H1 (cell line): ENCODE measurements around the gene HEATR5A. TPM values are rescaled to one million over a fixed set of nuclear protein-coding genes. Genes with fewer than 3 reads are reported as not detected.

Experiments used
- CTCF ChIA-PET: fragments of 300-600 bp; sonication (Branson Sonifier 250); formaldehyde crosslinking; loops from one replicate; lab custom pipeline; 2021; ENCODE audit not compliant: partially characterized antibody; lab: Charles Lee
- POLR2A ChIA-PET: fragments of 300-600 bp; sonication (Branson Sonifier 250); formaldehyde crosslinking; loops from one replicate; lab custom pipeline; 2021; ENCODE audit warnings: inconsistent platforms; ENCODE audit not compliant: partially characterized antibody; lab: Charles Lee
- DNase-seq, 2 experiments: peaks; one replicate each; pipeline versions ENCODE4 v3.0.0 to v3.0.0-alpha.2; 2010 to 2022; ENCODE audit warnings: low spot score in 2 of 2, low read depth in 1 of 2, mixed read lengths in 1 of 2
- FAIRE-seq: peaks from 2 replicates; lab custom pipeline; 2011; peaks lifted over from hg19 to GRCh38; lab: Jason Lieb, UNC
- H2AFZ ChIP-seq: 2 replicates; pipeline ENCODE4 v1.8.1; 2012; ENCODE audit warnings: low read length, inconsistent platforms
- H2AK5ac ChIP-seq: 2 replicates; pipeline ENCODE4 v1.6.1; 2013; ENCODE audit warnings: low read depth, low read length
- H2BK120ac ChIP-seq: replicated peaks from 2 replicates; pipeline ENCODE3; 2013; ENCODE audit warnings: low read depth, low read length, inconsistent platforms
- H2BK12ac ChIP-seq: 2 replicates; pipeline ENCODE4 v1.6.1; 2013; ENCODE audit warnings: low read depth, low read length
- H2BK15ac ChIP-seq: 2 replicates; pipeline ENCODE4 v1.6.1; 2013; ENCODE audit warnings: low read length
- H2BK20ac ChIP-seq: 2 replicates; pipeline ENCODE4 v1.6.1; 2013; ENCODE audit warnings: low read length
- H2BK5ac ChIP-seq: 2 replicates; pipeline ENCODE4 v1.6.1; 2013; ENCODE audit warnings: low read depth, low read length
- H3K14ac ChIP-seq: 2 replicates; pipeline ENCODE4 v1.6.1; 2013; ENCODE audit warnings: inconsistent platforms; ENCODE audit not compliant: insufficient read length
- H3K18ac ChIP-seq: 2 replicates; pipeline ENCODE4 v1.6.1; 2013; ENCODE audit warnings: low read length; ENCODE audit errors: extremely low read depth
- H3K23ac ChIP-seq: 2 replicates; pipeline ENCODE4 v1.6.1; 2013; ENCODE audit warnings: inconsistent platforms; ENCODE audit not compliant: insufficient read length
- H3K23me2 ChIP-seq: 2 replicates; pipeline ENCODE4 v1.6.1; 2013; ENCODE audit warnings: low read depth, low read length
- H3K27ac ChIP-seq: 2 replicates; pipeline ENCODE4 v1.6.1; 2011; ENCODE audit warnings: low read depth, low read length, inconsistent platforms
- H3K27me3 ChIP-seq, 4 experiments: replicated peaks in 1 of 4; 1 replicate in 1 of 4; 2 replicates in 3 of 4; pipeline versions ENCODE4 v1.6.1 to v1.8.1; 2011 to 2013; ENCODE audit warnings: low read length in 3 of 4, mild to moderate bottlenecking in 3 of 4, inconsistent platforms in 2 of 4, mixed read lengths in 2 of 4, moderate library complexity in 1 of 4; ENCODE audit not compliant: control insufficient read depth in 3 of 4, insufficient read depth in 3 of 4; ENCODE audit errors: extremely low read depth in 1 of 4
- H3K36me3 ChIP-seq, 4 experiments: 2 replicates each; pipeline versions ENCODE4 v1.6.1 to v1.8.1; 2011 to 2013; ENCODE audit warnings: mild to moderate bottlenecking in 4 of 4, low read length in 3 of 4, moderate library complexity in 2 of 4, control low read depth in 1 of 4, inconsistent platforms in 1 of 4; ENCODE audit not compliant: insufficient read depth in 4 of 4, control insufficient read depth in 2 of 4
- H3K4ac ChIP-seq: replicated peaks from 2 replicates; pipeline ENCODE3; 2013; ENCODE audit warnings: low read length, low read depth, mixed read lengths, inconsistent platforms; ENCODE audit not compliant: insufficient read length
- H3K4me1 ChIP-seq, 4 experiments: replicated peaks in 1 of 4; 1 replicate in 1 of 4; 2 replicates in 3 of 4; pipeline versions ENCODE4 v1.6.1 to v1.8.1; 2011 to 2013; ENCODE audit warnings: low read length in 3 of 4, inconsistent platforms in 2 of 4, mixed read lengths in 1 of 4; ENCODE audit not compliant: insufficient read depth in 4 of 4, control insufficient read depth in 3 of 4
- H3K4me2 ChIP-seq, 2 experiments: 2 replicates each; pipeline versions ENCODE4 v1.6.1 to v1.8.1; 2011 to 2013; ENCODE audit warnings: low read depth in 2 of 2, low read length in 2 of 2, control low read depth in 1 of 2, inconsistent platforms in 1 of 2, mild to moderate bottlenecking in 1 of 2; ENCODE audit not compliant: insufficient read depth in 1 of 2
- H3K4me3 ChIP-seq, 4 experiments: fragments of 200-600, 300-600 bp in 1 of 4; sonication (generic), shearing (Covaris generic), sonication (Bioruptor Twin) in 1 of 4; 2 replicates each; pipeline versions ENCODE4 v1.5.1 to v1.8.1; 2011 to 2016; ENCODE audit warnings: low read length in 4 of 4, low read depth in 3 of 4, control low read depth in 2 of 4, inconsistent platforms in 2 of 4, mild to moderate bottlenecking in 2 of 4, mixed read lengths in 1 of 4, moderate library complexity in 1 of 4; ENCODE audit not compliant: insufficient read depth in 2 of 4; ENCODE audit errors: extremely low read depth in 1 of 4
- H3K56ac ChIP-seq: replicated peaks from 2 replicates; pipeline ENCODE3; 2013; ENCODE audit warnings: low read depth, mild to moderate bottlenecking, mixed read lengths, low read length, inconsistent platforms; ENCODE audit not compliant: insufficient read length
- H3K79me1 ChIP-seq: 2 replicates; pipeline ENCODE4 v1.6.1; 2013; ENCODE audit warnings: low read depth, low read length, control low read depth
- H3K79me2 ChIP-seq, 2 experiments: 2 replicates each; pipeline versions ENCODE4 v1.6.1 to v1.8.1; 2012 to 2013; ENCODE audit warnings: low read length in 2 of 2, mild to moderate bottlenecking in 2 of 2, inconsistent platforms in 1 of 2; ENCODE audit not compliant: insufficient read depth in 2 of 2, control insufficient read depth in 1 of 2
- H3K9ac ChIP-seq, 4 experiments: replicated peaks in 1 of 4; 1 replicate in 1 of 4; 2 replicates in 3 of 4; pipeline versions ENCODE4 v1.6.1 to v1.8.1; 2011 to 2013; ENCODE audit warnings: low read depth in 3 of 4, low read length in 3 of 4, control low read depth in 2 of 4, mild to moderate bottlenecking in 2 of 4, moderate library complexity in 2 of 4, inconsistent platforms in 1 of 4; ENCODE audit errors: extremely low read depth in 1 of 4
- H3K9me3 ChIP-seq, 2 experiments: 2 replicates each; pipeline versions ENCODE4 v1.6.1 to v1.8.1; 2012 to 2013; ENCODE audit warnings: mild to moderate bottlenecking in 2 of 2, moderate library complexity in 2 of 2, control low read depth in 1 of 2, inconsistent platforms in 1 of 2, low read depth in 1 of 2, low read length in 1 of 2, mixed read lengths in 1 of 2; ENCODE audit not compliant: insufficient read depth in 2 of 2
- H4K20me1 ChIP-seq, 2 experiments: replicated peaks in 1 of 2; 2 replicates each; pipeline versions ENCODE3 to v1.8.1; 2011 to 2013; ENCODE audit warnings: inconsistent platforms in 2 of 2, low read length in 2 of 2, mild to moderate bottlenecking in 1 of 2; ENCODE audit not compliant: insufficient read depth in 2 of 2, control insufficient read depth in 1 of 2
- H4K5ac ChIP-seq: 2 replicates; pipeline ENCODE4 v1.6.1; 2013; ENCODE audit warnings: low read length, low read depth, mixed read lengths, inconsistent platforms; ENCODE audit not compliant: insufficient read length
- H4K8ac ChIP-seq: 2 replicates; pipeline ENCODE4 v1.8.0; 2013; ENCODE audit warnings: mild to moderate bottlenecking, moderate library complexity, low read length, inconsistent platforms; ENCODE audit not compliant: insufficient read depth; ENCODE audit errors: extremely low read depth
- H4K91ac ChIP-seq: replicated peaks from 2 replicates; pipeline ENCODE3; 2013; ENCODE audit warnings: low read length, mixed read lengths, inconsistent platforms; ENCODE audit not compliant: insufficient read length
- RBBP5 ChIP-seq: IDR thresholded peaks from 2 replicates; pipeline ENCODE4 v1.7.1; 2012; ENCODE audit warnings: low read depth, mild to moderate bottlenecking, inconsistent platforms, low read length, moderate library complexity, borderline replicate concordance
- WGBS, 2 experiments: shearing (Covaris generic) in 1 of 2; methylation state at CpG; one replicate each; pipeline versions ENCODE4 v1.1.6 to v1.1.7; 2013 to 2015; ENCODE audit warnings: low lambda C conversion rate in 2 of 2, mixed read lengths in 2 of 2, inconsistent platforms in 1 of 2, low coverage in 1 of 2, missing lambda C conversion rate in 1 of 2; ENCODE audit not compliant: insufficient replicate concordance in 2 of 2, insufficient coverage in 1 of 2, insufficient read length in 1 of 2; ENCODE audit errors: extremely low coverage in 1 of 2, missing lambda C conversion rate in 1 of 2; 5-methylcytosine and 5-hydroxymethylcytosine counted together
- polyA plus RNA-seq, 7 experiments: library from polyadenylated mRNA; depleted of rRNA in 3 of 7; stranded (reverse) in 5 of 7; unstranded in 2 of 7; fragments of >200 nt in 5 of 7; fragments of 200-250 nt in 2 of 7; gene quantifications; 1 replicate in 5 of 7; 2 replicates in 1 of 7; 4 replicates in 1 of 7; pipeline versions ENCODE4 v1.2.1 to v1.2.3, GENCODE V29; 2011 to 2013; ENCODE audit warnings: missing spikeins in 2 of 7, mixed read lengths in 2 of 7
- total RNA-seq: library from RNA; stranded (reverse); fragmentation: NEBNext Ultra II Directional; extraction: Animal tissue kit (Norgen Biotek cat#: 25700); gene quantifications from 2 replicates; pipeline ENCODE4 v1.2.1, GENCODE V29; 2021

Gene HEATR5A
- total and polyA plus RNA-seq, 2 of the 8 experiments (the other 6 are each of a cell fraction or from before 2014, with no cell fraction given): 9.0 to 36.2 TPM

DNA sequence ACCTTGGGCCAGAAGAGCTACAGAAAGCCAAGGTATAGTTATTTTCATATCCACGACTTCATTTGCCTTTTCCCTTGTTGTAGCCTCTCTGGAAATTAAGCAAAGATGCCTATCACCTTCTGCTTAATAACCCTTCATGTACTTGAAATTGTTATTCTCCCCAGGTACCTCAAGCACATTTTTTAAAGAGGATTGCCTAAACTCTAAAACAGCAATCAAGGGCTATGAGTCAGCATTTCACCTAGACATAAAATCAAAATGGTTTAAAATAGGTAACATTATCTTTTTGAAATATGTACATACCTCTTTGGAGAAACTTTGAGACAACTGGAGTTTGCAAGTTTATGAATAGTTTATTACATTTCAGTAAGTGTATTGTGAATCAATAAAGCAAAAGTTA is 25.4 kb upstream of the HEATR5A start:
- Histone ChIP-seq H4K5ac (no peak overlapping the region), H3K4me2 (no peak overlapping the region), H2BK120ac (no peak overlapping the region)
- no peak for DNase-seq
- TF ChIP-seq RBBP5: no peak
- TF ChIP-seq, all 59 proteins: peak for 0
- Histone ChIP-seq H2BK15ac (no peak overlapping the region), H3K18ac (no peak overlapping the region), H3K79me1 (no peaks in the 10 kb centered on the region), H2AFZ (no peak overlapping the region), H3K56ac (no peak overlapping the region), H3K4ac (no peak overlapping the region), H3K23ac (no peak overlapping the region), H2BK5ac (no peak overlapping the region), H3K9me3 (no peaks in the 10 kb centered on the region), H3K27me3 (peaks cover 0 to 1% (median 0%) of the 10 kb centered on the region in 4 experiments; a peak in 1 of 7 replicates), H3K23me2 (no peaks in the 10 kb centered on the region), H2BK20ac (no peak overlapping the region), H4K91ac (no peak overlapping the region), H4K8ac (no peak overlapping the region), H3K9ac (no peak overlapping the region), H2BK12ac (no peak overlapping the region), H3K27ac (no peak overlapping the region), H3K4me1 (no peaks in the 10 kb centered on the region), H3K79me2 (no peaks in the 10 kb centered on the region), H3K36me3 (peaks cover 0 to 7% (median 0%) of the 10 kb centered on the region in 4 experiments; a peak in 1 of 8 replicates), H4K20me1 (no peaks in the 10 kb centered on the region), H3K4me3 (no peak overlapping the region), H3K14ac (no peak overlapping the region), H2AK5ac (no peak overlapping the region)
- CTCF ChIA-PET: interaction anchor here (0.6 to 0.7 kb wide), 2 partner anchors 472 to 1366 kb away, joined by 3 to 4 read pairs; no protein-coding TSS in a partner anchor
- no peak for FAIRE-seq
- WGBS, 2 experiments: 94% methylated on average over 1 of the region's 1 CpG; no CpG with 5 or more reads in 1 of the 2 experiments
- POLR2A ChIA-PET: no interaction called here
